ENCODE data around the gene SLC2A6.

SLC2A6 gene

GRCh38 chr9:133495327-133496293 is 16.7 kb upstream of the SLC2A6 start:
- no peak for DNase-seq

- DNase-seq: no peak
These were observed 15.9 kb upstream of the SLC2A6 start for GRCh38 chr9:133494636-133495326.

GRCh38 chr9:133493845-133494540 is 15.1 kb upstream of the SLC2A6 start:
- no peak for DNase-seq

GRCh38 chr9:133493428-133493827 is 14.5 kb upstream of the SLC2A6 start:
- DNase-seq: no peak

GRCh38 chr9:133492061-133493021 is 13.4 kb upstream of the SLC2A6 start:
- DNase-seq: no peak

- no peak for DNase-seq
These were observed 12.7 kb upstream of the SLC2A6 start for GRCh38 chr9:133491656-133491925.

- DNase-seq: no peak
These were observed 12.2 kb upstream of the SLC2A6 start for GRCh38 chr9:133490865-133491655.

- no peak for DNase-seq
These were observed 11.3 kb upstream of the SLC2A6 start for GRCh38 chr9:133490201-133490681.

- DNase-seq: no peak
These were observed 10.6 kb upstream of the SLC2A6 start for GRCh38 chr9:133489253-133490190.

GRCh38 chr9:133488686-133489252 is 9.9 kb upstream of the SLC2A6 start:
- no peak for DNase-seq

GRCh38 chr9:133487331-133487725 is 8.4 kb upstream of the SLC2A6 start:
- DNase-seq: no peak

GRCh38 chr9:133485531-133486260 is 6.8 kb upstream of the SLC2A6 start:
- DNase-seq: no peak

GRCh38 chr9:133484671-133485437 is 6.0 kb upstream of the SLC2A6 start:
- DNase-seq: no peak

GRCh38 chr9:133483611-133484010 is 4.7 kb upstream of the SLC2A6 start:
- DNase-seq: no peak

- DNase-seq: no peak
These were observed 678 bp downstream of the SLC2A6 start for GRCh38 chr9:133477992-133478850.

GRCh38 chr9:133477461-133477860 is 1.4 kb downstream of the SLC2A6 start:
- DNase-seq: no peak

- no peak for DNase-seq
These were observed 2.0 kb downstream of the SLC2A6 start for GRCh38 chr9:133476941-133477340.

All from midbrain (tissue), 1 donor.